Stimulated activated CD4-positive, alpha-beta T cell treated with anti-CD3 and anti-CD28 coated beads, Interleukin-4, amount 100 ng/mL, for 4 hours (primary cell): ENCODE measurements around the gene RNF213.
"Not testable (repeated sequence)": the region's sequence is repeated elsewhere in the genome, so short reads cannot be mapped to it uniquely, and the experiment has no call there.

Source experiments
- DNase-seq, 2 experiments: peaks; one replicate each; pipeline ENCODE4 v3.0.0-alpha.2; 2020

Gene RNF213

DNA sequence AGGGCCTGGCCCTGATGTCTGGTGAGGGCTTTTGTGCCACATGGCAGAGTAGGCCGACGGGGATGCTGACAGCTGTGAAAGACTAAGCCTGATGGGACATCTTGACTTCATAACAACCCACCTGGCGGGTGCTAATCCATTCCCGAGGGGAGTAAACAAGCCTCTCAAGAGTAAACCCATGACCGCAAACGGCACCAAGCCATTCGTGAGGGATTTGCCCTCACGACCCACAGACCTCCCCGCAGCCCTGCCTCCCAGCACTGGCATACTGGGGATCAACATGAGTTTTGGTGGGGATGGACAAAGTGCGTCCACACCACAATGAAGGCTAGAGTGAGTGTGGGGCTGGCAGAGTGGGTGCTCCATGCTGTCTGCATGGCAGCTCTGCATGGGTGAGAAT lies 11.7 kb downstream of the RNF213 start:
- no peak for DNase-seq

DNA sequence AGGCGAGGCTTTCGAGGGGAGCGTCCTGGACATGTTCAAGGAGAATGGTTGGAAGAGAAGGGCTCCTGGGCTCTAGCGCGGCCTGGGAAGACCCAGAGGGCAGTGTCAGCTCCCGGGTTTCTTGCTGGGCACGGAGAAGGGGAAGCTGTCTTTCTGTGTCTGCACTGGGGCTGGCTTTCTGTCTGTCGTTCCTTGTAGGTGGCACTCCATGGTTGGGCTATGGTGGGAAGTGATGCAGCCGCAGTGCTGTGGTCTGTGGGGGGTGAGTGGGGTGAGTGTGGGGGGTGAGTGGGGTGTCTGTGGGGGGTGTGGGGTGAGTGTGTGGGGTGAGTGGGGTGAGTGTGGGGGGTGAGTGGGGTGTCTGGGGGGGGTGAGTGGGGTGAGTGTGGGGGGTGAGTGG lies 13.7 kb downstream of the RNF213 start:
- DNase-seq: no peak

DNA sequence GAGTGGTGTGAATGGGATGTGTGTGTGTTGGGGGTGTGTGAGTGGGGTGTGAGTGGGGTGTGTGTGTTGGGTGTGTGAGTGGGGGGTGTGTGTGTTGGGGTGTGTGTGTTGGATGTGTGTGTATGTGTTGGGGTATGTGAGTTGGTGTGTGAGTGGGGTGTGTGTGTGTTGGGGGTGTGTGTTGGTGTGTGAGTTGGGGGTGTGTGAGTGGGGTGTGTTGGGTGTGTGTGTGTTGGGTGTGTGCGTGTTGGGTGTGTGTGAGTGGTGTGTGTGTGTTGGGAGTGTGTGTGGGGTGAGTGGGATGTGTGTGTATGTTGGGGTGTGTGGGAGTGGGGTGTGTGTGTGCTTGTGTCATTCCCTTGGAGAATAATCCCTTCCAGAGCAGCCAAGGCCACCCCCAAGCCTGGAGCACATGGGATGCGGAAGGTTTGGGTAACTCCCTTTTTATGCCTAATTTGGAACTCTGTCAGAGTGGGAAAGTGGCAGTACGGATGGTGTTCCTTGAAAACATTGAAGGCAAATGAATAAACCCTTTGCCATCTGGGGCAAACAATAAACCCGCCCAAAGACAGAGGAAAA lies 14.3 kb downstream of the RNF213 start:
- DNase-seq: no peak

DNA sequence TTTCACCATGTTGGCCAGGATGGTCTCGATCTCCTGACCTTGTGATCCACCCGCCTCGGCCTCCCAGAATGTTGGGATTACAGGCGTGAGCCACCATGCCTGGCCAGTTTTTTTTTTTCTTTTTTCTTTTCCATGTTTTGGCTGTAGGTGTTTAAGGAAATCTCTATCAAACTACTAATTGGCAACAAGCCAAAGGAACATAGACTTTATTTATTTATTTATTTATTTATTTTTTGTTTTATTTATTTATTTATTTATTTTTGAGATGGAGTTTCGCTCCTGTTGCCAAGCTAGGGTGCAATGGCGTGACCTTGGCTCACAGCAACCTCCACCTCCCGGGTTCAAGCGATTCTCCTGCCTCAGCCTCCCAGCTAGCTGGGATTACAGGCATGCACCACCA lies 15.2 kb downstream of the RNF213 start:
- DNase-seq: not testable (repeated sequence)

DNA sequence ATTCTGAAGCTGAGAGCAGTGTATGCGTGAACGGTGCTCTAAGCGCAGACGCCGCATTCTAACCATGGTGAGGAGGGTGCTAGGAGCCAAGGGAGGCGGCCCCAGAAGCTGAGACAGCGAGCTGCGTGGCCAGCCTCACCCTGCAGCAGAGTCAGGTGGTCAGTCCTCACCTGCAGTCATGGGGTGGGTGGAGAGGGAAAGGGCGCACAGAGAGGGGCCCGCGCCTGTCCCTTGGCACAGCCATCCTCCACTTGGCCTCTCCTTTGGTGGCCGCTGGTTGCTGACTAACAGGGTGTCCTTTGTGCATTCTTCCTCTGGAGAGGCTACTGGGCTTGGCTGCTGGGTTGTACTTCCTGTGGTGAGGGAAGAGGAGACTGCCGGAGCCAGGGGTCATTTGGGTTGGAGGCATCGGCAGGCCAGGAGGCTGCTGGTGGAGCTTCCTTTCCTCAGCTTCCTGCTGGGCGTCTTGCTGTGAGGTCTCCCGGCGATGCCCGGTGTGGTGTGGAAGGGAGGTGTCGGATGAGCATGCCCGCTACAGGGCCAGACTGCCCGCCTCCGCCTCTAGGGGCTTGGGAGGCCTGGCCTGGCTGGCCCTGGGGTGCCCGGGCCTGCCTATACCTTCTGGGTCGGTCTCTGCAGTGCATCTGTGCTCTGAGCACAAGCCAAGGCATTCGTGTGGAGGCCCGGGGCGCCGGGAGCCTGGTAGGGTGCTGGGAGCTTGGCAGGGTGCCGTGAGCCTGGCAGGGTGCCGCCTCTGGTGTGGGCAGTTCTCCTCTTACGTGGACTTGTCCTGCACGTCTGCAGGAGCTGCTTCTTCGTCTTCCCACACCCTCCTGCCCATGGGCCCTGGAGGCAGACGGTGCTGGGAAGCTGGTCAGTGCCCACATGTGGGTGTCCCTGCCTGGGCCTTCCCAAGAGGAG lies 17.4 kb downstream of the RNF213 start:
- no peak for DNase-seq

DNA sequence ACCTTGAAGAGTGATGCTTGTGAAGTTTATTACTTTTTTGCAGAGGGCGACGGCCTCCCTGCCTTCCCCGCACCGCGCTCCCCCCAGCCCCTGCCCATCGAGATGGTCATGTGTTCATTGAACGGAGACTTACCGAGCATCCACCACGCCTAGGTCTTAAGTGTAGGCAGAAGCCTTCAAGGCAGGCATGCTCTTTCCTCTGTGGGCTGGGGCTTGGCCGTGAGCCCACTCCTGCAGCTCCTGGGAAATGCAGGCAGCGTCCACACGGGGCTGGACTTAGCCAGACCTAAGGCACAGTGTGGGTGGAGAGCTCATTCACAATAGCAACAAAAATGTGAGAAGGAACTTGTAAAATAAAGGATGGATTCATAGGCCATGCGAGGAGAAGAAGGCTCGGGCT lies 19.2 kb downstream of the RNF213 start:
- no peak for DNase-seq

DNA sequence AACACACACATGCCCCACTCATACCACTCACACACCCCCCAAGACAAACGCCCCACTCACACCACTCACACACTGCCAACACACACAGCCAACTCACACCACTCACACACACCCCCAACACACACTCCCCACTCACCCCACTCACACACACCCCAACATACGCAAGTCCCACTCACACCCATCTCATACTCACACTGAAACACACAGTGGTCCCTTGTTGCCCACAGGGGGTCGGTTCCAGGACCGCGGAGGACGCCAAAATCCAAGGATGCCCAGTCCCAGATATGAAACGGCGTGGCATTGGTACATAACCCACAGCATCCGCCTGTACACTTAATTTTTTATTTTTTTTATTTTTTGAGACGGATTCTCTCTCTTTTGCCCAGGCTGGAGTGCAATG lies 20.9 kb downstream of the RNF213 start:
- no peak for DNase-seq

DNA sequence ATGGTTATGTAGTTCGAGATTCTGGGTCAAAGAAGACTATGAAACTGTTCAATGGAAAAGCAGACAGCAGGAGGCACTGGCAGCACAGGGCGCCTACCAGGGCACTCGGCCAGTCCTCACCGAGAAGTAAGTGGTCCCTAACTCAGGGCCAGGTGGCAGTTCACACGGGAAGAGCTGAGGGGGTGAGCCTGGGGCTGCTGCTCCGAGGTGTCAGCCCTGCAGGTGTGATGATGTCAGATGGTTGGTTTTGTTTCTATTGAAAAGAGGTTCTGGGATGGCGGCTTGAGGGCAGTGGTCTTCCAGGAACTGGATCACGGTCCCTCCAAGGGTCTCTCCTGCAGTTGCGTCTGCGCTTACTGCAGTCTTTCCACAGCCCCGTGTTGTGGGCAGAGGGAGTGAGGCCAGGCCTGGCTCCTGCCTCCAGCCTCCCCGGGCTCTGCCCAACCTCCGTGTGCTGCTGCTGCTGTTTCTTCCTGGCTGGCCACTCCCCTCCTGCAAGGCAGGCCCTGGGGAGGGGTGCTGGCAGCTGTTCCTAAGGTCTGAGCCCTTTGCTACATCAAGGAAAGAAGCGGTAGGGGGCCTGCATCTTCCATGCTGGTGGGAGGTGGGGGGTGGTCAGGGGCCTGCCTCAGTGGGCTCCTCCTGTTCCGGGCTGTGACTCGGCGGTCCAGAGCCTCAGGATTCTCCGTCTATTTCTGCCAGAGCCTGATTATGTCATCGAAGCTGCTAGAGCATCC lies 22.6 kb downstream of the RNF213 start:
- no peak for DNase-seq

DNA sequence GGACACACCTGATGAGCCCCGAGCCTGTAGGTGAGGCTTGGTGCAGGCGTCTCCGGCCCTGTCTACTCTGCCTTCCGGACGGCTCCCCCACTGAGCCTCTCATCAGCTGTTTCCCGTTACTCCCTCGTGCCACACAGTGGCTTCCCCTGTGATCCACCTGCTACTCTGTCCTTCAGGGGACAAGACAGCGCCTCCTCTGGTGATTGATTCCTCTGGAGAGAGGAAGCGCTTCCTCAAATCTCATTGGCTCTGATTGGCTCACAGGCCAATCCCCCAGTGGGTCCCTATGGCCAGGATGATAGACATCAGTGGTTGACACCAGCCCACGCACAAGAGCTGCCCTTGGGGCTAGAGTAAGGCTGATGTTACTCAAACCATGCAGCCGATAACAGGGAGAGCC lies 24.0 kb downstream of the RNF213 start:
- no peak for DNase-seq

DNA sequence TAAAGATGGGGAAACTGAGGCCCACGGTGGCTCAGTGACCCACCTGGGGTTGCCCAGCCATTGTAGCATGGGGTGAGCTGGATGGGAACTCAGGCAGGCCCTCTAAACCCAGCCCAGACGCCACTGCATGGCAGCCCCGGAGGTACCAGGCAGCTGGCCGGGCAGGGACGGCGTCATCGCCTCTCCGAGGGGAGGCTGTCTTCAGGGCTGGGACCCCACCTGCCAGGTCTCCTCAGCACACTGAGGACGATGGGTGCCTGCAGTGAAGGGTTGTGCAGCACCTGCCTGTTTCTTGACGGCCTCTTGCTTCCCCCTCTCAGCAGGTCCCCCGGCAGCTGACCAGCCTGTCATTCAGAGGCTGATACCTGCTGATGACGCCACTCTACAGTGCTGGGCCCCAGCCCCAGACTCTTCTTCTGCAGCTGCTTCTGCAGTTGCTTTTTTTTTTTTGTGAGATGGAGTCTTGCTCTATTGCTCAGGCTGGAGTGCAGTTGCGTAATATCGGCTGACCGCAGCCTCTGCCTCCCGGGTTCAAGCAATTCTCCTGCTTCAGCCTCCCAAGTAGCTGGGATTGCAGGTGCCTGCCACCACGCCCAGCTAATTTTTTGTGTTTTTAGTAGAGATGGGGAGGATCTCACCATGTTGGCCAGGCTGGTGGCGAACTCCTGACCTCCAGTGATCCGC lies 24.7 kb downstream of the RNF213 start:
- DNase-seq: no peak

DNA sequence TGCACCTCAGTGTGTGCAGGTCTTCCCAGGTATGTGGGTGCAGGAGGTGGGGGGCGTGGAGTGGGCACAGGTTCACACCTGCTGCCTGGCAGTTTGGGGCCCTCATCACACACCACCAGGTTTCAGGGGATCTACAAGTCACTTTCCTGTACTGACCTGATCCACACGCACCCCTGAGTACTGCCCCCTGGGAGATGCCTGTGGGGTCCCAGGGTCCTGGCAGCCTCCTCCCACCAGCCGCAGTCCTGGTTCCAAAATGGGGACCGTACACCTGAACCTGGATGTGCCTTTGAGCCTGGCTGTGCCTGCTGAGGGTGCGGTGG lies 25.9 kb downstream of the RNF213 start:
- DNase-seq: no peak

DNA sequence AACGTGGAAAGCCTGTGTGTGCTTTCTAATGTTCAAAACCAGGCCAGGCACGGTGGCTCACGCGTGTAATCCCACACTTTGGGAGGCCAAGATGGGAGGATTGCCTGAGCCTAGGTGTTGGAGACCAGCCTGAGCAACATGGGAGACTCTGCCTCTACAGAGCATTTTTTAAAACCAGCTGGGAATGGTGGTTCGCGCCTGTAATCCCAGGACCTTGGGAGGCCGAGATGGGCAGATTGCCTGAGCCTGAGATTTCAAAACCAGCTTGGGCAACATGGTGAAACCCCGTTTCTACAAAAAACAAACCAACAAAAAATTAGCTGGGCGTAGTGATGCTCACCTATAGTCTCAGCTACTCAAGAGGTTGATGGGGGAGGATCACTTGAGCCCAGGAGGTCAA lies 26.4 kb downstream of the RNF213 start:
- no peak for DNase-seq

DNA sequence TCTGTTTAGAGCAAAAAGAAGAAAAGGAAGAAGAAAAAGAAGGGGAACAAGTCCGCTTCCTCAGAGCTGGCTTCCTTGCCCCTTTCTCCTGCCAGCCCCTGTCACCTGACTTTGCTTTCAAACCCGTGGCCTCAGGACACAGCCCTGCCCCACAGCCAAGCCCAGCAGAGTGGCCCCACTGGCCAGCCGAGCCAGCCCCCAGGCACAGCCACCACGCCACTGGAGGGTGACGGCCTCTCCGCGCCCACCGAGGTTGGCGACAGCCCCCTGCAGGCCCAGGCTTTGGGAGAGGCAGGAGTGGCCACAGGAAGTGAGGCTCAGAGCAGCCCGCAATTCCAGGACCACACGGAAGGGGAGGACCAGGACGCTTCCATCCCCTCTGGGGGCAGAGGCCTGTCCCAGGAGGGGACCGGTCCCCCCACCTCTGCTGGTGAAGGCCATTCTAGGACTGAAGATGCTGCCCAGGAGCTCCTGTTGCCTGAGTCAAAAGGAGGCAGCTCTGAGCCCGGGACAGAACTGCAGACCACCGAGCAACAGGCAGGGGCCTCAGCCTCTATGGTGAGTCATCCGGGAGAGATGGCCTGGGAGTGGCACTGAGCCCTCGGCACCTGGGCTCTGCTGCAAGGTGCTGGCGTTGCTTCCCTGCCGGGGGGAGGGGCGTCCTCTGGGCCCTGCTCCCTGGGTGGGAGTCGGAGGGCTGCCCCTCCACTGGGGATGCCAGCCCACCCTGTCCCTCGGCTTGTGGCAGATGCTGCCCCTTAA lies 27.3 kb downstream of the RNF213 start:
- no peak for DNase-seq

DNA sequence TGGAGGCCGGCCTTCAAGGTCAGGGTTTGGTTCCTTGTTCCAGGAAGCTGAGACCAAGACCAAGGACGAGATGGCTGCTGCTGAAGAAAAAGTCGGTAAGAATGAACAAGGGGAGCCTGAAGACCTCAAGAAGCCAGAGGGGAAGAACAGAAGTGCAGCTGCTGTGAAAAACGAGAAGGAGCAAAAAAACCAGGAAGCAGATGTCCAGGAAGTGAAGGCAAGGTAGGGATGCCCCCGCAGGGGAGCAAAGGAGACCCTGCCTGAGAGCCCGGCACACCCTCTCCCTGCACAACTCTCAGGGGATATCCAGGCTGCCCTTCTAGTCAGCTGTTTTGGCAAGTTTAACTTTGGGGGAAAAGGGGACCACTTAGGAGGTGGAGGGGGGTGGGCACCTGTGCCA lies 29.0 kb downstream of the RNF213 start:
- DNase-seq: no peak

DNA sequence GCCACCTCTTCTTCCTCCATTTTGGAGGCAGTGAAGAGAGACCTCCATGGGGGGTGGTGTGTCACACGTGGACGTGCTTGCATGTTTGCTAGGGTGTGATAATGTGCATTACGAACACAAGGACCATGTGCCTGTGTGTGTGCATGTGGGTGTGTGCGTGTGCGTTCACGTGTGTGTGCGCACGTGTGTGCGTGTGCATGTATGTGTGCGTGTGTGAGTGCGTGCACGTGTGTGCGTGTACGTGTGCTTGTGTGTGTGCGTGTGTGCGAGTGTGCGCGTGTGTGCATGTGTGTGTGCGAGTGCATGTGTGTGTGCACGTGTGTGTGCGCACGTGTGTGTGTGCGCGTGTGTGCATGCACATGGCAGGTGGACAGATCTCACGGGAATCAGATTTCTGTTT lies 29.5 kb downstream of the RNF213 start:
- no peak for DNase-seq

DNA sequence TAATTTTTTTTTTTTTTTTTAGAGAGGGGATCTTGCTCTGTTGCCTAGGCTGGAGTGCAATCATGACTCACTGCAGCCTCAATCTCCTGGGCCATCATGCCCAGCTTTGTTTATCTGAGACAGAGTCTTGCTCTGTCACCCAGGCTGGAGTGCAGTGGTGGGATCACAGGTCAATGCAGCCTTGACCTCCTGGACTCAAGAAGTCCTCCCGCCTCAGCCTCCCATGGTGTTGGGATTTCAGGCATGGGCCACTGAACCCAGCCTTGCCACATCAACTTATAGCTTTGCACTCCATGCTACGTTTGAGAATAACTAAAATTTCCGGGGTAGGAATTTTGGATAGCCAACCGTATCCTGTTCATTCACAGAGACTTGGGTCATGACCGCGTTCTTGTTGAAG lies 30.6 kb downstream of the RNF213 start:
- no peak for DNase-seq

DNA sequence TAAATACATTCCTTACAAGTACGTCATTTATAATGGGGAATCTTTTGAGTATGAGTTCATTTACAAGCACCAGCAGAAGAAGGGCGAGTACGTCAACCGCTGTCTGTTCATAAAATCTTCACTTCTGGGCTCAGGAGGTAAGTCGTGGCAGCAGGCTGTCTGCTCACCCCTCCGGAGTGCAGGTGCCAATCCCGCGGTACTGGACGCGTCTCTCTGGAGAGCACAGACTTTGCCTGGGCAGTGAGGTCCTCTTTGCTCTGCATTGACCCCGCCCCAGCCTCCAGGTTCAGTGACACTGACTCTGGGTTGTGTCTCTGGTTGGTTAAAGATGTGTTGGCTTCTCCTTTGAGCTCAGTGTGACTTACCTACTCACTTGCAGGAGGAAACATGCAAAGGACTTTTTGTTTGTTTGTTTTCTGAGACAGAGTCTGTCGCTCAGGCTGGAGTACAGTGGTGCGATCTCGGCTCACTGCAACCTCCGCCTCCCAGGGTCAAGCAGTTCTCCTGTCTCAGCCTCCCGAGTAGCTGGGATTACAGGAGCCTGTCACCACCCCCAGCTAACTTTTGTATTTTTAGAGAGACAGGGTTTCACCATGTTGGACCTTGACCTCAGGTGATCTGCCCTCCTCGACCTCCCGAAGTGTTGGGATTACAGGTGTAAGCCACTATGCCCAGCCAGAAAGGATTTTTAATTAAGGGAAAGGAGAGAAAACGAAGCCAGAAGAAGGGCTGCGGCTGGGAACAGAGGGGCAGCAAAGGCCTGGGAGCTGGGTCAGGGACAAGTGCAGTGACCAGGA lies 31.2 kb downstream of the RNF213 start:
- no peak for DNase-seq

DNA sequence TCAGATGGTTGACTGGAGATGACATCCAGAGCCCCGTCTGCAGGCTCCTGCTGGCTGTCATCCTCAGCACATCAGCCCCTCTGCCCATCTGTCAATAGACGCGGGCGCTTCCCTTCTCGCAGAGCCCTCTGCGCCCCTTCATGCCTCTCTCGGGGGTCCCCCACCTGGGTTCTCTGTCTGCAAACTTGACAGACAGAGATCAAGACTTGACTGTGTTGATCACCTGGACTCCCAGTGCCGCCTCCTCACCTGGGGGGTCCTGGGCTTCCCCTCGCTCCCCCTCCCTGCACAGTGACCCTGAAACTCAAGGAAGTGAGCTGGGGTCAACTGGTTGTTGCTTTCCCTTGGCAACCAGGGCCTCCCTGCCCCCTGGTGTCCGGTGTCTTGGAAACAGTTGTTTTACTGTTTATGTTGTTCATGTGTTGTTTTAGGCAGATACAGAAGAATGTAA lies 31.9 kb downstream of the RNF213 start:
- no peak for DNase-seq

DNA sequence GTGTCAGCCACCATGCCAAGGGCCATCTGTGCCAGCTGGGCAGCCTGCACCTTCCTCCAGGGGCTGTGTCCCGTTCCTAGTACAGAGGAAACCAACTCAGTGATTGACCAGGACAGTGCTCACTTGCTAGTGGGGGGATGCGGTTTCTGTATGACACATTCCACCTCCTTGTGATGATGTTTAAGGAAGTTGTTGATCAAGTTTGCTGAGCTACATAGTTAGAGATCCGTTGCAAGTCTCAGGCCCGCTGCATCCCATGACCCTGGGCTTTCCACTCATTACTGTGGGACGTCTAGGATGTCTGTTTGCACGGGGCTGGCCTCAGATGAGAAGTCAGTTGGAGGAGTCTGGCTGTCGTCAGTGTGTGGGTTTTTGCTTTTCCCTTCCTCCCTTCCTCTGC lies 33.6 kb downstream of the RNF213 start:
- no peak for DNase-seq

DNA sequence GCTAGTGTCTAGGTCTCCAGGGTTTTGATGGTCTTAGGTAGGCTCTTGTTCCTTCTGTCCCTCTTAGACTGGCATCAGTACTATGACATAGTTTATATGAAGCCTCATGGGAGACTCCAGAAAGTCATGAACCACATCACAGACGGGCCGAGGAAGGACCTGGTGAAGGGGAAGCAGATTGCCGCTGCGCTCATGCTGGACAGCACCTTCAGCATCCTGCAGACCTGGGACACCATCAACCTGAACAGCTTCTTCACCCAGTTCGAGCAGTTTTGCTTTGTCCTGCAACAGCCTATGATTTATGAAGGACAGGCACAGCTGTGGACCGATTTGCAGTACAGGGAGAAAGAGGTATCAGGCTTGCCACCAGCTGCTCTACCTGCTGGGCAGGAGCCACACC lies 34.0 kb downstream of the RNF213 start:
- DNase-seq: no peak

DNA sequence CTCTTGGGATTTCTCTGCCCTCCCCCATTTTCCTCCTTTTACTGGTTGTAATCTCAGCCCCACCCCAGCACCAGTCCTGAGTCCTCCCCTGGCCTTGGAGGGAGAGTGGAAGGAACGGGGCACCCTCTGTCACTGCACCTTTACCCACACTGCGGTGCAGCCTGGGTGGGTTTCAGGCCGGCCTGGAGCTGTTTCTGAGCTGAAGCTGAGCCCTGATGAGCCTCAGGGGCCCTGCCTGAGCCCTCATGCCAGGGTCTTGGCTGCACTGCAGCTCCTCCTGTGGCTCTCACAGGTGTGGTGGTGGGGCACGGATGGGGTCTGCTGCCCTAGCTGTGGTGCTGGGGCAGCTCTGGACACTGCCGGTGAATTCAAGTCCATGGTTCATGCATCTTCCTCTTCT lies 34.5 kb downstream of the RNF213 start:
- DNase-seq: no peak

DNA sequence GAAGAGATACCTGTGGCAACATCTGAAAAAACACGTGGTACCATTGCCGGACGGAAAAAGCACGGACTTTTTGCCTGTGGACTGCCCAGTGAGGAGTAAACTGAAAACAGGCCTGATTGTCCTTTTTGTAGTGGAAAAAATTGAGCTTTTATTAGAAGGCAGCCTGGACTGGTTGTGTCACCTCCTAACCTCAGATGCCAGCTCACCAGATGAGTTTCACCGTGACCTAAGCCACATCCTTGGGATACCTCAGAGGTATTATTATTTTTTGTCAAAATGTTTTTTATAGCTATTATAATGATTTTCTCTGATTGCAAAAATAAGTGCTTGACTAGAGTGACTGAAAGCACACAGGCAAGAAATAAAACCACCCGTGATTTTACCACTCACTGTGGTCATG lies 34.9 kb downstream of the RNF213 start:
- DNase-seq: no peak
